ENCODE results near the gene HAPLN3.

The HAPLN3 gene

DNA sequence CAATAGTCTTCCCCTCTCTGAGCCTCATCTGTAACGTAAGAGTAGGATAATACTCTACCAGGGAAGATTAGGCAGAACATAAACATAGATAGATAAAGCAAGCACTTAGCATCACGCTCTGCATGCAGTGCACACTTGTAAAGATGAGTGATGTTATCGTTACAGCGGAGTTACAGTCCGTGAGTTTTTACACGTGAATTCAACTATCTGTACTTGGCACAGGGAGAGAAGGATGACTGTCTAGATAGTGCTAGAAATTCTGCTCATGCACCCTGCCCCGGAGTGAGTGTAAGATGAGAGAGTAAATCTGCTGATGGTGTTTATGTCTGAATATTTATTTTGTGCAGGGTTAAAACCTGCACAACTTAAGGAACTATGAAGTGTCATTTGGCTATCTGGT is 35.8 kb downstream of the HAPLN3 start:
- DNase-seq (ENCODE audit: low spot score), result no peak

GRCh38 chr15:88858934-88859333 is 36.4 kb downstream of the HAPLN3 start:
- DNase-seq (ENCODE audit: low spot score), result no peak

- no peak for DNase-seq (ENCODE audit: low spot score)
Measured at GRCh38 chr15:88852476-88852875, 42.9 kb downstream of the HAPLN3 start.

DNA sequence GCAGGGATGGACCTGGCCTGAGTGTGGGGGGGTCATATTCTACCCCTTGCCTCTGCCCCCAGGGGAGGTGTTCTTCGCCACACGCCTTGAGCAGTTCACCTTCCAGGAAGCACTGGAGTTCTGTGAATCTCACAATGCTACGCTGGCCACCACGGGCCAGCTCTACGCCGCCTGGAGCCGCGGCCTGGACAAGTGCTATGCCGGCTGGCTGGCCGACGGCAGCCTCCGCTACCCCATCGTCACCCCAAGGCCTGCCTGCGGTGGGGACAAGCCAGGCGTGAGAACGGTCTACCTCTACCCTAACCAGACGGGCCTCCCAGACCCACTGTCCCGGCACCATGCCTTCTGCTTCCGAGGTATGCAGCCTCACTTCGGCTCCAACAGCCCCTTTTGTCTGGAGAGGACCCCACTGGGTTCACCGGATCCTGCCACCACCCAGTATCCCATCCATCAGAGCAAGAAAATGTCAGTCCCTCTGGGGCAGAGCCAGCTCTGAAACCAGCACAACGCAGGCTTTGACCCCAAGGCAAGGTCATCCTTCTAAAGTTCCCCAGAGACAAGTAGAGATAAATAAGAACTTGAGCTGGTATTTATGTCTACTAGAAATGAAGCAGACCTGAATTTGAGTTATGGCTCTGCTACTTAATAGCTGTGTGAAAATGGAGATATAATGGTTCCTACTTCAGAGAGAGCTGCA is 45.8 kb downstream of the HAPLN3 start:
- DNase-seq (ENCODE audit: low spot score), result no peak

DNA sequence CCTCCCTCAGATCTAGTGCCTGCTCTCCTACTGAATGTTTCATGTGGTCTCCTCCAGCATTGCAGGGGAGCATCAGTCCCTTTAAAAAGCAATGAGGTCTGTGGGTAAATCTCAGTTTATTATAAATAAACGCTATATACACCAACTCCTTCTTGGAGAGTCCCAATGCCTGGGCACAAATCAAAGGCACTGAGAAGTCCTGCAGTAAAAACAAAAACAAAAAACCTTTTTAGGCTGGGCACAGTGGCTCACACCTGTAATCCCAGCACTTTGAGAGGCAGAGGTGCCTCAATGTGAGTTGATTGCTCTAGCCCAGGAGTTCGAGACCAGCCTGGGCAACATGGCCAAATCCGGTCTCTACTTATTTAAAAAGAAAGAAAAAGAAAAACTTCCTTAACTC is 47.1 kb downstream of the HAPLN3 start:
- DNase-seq (ENCODE audit: low spot score), result no peak

GRCh38 chr15:88847144-88847543 is 48.2 kb downstream of the HAPLN3 start:
- no peak for DNase-seq (ENCODE audit: low spot score)

- DNase-seq (ENCODE audit: low spot score), result no peak
Measured at GRCh38 chr15:88845616-88846015, 49.7 kb downstream of the HAPLN3 start.

GRCh38 chr15:88844749-88845386 is 50.5 kb downstream of the HAPLN3 start:
- no peak for DNase-seq (ENCODE audit: low spot score)

DNA sequence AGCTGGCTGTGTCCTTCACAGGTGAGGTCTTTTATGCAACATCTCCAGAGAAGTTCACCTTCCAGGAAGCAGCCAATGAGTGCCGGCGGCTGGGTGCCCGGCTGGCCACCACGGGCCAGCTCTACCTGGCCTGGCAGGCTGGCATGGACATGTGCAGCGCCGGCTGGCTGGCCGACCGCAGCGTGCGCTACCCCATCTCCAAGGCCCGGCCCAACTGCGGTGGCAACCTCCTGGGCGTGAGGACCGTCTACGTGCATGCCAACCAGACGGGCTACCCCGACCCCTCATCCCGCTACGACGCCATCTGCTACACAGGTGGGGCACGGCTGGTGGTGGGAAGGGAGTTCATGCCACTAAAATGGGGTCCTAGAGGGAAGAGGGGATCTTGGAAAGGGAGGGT is 52.0 kb downstream of the HAPLN3 start:
- DNase-seq (ENCODE audit: low spot score), result no peak

GRCh38 chr15:88842156-88842555 is 53.2 kb downstream of the HAPLN3 start:
- DNase-seq (ENCODE audit: low spot score), result no peak

DNA sequence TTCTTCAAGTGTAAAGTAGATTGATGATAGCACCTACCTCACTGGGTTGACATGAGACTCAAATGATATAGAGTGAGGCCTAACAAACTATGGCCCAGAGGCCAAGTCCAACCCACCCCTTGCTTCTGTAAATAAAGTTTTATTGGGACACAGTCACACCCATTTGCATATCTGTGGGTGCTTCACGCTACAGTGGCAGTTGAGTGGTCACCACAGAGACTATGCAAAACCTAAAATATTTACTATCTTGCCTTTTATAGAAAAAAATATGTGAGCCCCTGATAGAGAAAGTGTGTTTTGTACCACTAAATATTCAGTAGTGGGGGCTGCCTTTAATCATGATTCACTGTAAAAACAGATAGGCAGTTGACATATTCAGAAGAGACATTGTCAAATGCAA is 54.1 kb downstream of the HAPLN3 start:
- DNase-seq (ENCODE audit: low spot score), result peak; percentile 39

GRCh38 chr15:88839961-88840360 is 55.4 kb downstream of the HAPLN3 start:
- DNase-seq (ENCODE audit: low spot score), result no peak

DNA sequence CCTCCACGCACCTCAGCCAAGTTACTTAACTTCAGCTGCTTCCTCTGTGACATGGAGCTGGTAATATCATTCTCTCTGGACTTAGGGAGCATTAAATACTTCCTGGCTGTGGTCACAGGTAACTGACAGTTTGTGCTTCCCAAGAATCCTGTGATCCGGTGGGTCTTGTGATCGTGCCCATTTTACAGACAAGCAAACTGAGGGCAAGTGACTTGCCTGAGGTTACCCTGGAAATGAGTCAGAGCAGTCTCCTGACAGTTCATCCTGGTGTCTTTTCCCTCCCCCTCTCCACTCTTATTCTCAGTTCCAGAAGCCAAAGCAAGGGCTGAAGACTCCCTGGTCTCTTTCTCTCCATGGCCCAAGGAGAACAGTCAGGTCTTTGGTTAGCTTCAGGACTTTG is 56.2 kb downstream of the HAPLN3 start:
- no peak for DNase-seq (ENCODE audit: low spot score)

DNA sequence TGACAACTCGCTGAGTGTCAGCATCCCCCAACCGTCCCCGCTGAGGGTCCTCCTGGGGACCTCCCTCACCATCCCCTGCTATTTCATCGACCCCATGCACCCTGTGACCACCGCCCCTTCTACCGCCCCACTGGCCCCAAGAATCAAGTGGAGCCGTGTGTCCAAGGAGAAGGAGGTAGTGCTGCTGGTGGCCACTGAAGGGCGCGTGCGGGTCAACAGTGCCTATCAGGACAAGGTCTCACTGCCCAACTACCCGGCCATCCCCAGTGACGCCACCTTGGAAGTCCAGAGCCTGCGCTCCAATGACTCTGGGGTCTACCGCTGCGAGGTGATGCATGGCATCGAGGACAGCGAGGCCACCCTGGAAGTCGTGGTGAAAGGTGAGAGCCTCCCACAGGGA is 56.7 kb downstream of the HAPLN3 start:
- no peak for DNase-seq (ENCODE audit: low spot score)

- no peak for DNase-seq (ENCODE audit: low spot score)
Measured at GRCh38 chr15:88835646-88836045, 59.7 kb downstream of the HAPLN3 start.

- no peak for DNase-seq (ENCODE audit: low spot score)
Measured at GRCh38 chr15:88835119-88835518, 60.2 kb downstream of the HAPLN3 start.

- DNase-seq (ENCODE audit: low spot score), result no peak
Measured at GRCh38 chr15:88834211-88834812, 61.0 kb downstream of the HAPLN3 start.

DNA sequence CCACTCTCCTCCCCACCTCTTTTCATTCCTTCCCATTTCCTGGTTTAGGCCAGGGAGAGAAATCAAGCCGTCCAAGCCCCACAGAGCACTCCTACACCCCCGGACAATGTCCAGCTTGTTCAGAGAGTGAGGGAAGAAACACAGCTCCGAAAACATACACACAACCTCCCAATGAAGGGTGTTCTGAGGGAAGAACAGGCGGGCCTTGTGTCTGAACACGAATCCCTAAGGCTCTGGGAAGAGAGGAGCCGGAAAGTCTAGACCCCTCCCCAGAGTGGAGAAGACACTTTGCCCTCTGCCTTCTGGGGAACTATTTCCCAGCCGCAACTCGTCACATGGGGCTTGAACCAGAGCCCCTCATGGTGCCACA is 61.6 kb downstream of the HAPLN3 start:
- DNase-seq (ENCODE audit: low spot score), result no peak

DNA sequence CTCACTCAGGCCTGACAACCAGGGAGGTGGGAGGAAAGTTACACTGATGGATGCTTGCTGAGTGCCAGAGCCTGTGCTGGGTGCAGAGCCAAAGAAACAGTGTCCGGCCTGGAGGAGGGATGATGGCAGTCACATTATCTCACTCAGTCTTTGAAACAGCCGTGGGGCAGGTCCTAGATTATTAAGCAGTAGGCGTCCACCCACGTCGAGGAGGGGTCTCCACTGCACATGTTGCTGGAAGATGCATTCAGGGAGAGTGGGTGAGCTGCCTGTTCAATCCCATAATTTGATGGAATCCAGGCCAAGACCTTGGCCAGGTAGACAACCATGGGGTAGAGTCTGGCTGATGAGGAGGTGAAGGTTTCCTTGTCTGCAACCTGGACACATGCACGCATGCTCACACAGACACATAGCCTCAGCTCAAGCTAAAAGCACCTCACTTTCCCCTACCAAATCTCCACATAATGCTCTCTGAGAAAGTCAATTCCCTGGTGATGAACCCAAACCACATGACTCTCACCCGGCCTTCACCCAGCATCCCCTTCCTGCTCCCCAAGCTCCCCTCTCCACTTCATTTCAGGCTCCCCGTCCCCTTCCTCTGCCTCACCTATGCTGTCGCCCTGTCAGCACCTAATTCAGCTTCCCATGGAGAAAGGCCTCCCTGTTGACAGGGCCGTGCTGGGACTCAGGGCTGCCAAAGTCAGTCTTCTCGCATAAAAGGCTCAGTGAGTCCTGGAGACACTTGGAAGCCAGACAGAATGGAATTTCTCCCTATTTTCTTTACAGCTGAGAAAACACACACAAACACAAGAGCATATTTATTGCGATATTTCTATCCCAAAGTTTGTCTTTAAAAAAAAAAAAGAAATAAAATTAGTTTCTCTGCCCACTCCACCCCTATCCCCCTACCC is 62.3 kb downstream of the HAPLN3 start:
- no peak for DNase-seq (ENCODE audit: low spot score)

GRCh38 chr15:88830016-88830415 is 65.3 kb downstream of the HAPLN3 start:
- no peak for DNase-seq (ENCODE audit: low spot score)

GRCh38 chr15:88828791-88829190 is 66.6 kb downstream of the HAPLN3 start:
- DNase-seq (ENCODE audit: low spot score), result no peak

Measured in NAMALWA (cell line).